NT2/D1 (cell line): ENCODE measurements around the gene SOX5.

Source experiments
- SUZ12 ChIP-seq: IDR thresholded peaks from 2 replicates; pipeline ENCODE4 v1.6.1; 2011; ENCODE audit not compliant: insufficient read length, insufficient read depth; ENCODE audit errors: extremely low read depth
- ZNF274 ChIP-seq: IDR thresholded peaks from 2 replicates; pipeline ENCODE4 v1.6.1; 2011; ENCODE audit warnings: mild to moderate bottlenecking, low read depth, low read length

DNA sequence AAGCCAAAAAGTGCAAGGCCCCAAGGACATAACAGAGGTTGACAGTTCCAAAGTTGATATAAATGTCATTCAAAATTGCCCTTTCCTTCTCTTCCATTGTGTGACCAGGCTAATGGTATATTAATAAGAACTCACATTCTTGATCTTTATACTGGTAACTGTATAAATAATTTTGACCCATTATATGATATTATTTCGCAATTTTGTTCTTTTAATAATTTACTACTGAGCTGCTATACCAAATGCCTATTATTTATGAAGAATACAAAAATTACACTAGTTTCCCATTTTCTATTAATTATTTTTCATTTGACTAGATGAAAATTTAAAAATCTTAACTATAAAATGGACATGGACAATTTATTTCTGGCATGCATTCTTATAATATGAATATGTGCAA lies 370.2 kb downstream of the SOX5 start:
- no peak for TF ChIP-seq ZNF274
- no peak for TF ChIP-seq SUZ12
